HEK293 (cell line): ENCODE data around the gene PLEKHM1.

Experiments
- CTCF ChIA-PET: fragments of 350-600 bp; formaldehyde crosslinking; extraction: SDS; loops from one replicate; lab custom pipeline; 2021; ENCODE audit warnings: antibody characterized with exemption; lab: Yijun Ruan, JAX
- POLR2A ChIA-PET: fragments of 300-600 bp; formaldehyde crosslinking; extraction: SDS; loops from one replicate; lab custom pipeline; 2020; ENCODE audit warnings: antibody characterized with exemption, inconsistent platforms; lab: Yijun Ruan, JAX
- H3K27ac ChIP-seq: fragments of 200-500 bp; sonication (Bioruptor generic); 2 replicates; pipeline ENCODE4 v1.5.1; 2014; ENCODE audit warnings: low read depth, low read length, control low read depth, inconsistent platforms; ENCODE audit errors: extremely low read depth
- H3K36me3 ChIP-seq, 2 experiments: fragments of 200-500 bp in 1 of 2; sonication (Bioruptor generic) in 1 of 2; 1 replicate in 1 of 2; 2 replicates in 1 of 2; pipeline ENCODE4 v1.5.1; 2014 to 2017; ENCODE audit warnings: inconsistent platforms in 2 of 2, low read length in 2 of 2; ENCODE audit not compliant: control insufficient read depth in 2 of 2, insufficient read depth in 1 of 2
- H3K4me1 ChIP-seq: fragments of 200-500 bp; sonication (Bioruptor generic); 2 replicates; pipeline ENCODE4 v1.5.1; 2014; ENCODE audit warnings: mild to moderate bottlenecking, low read length, inconsistent platforms; ENCODE audit not compliant: control insufficient read depth, insufficient read depth
- H3K4me3 ChIP-seq: 2 replicates; pipeline ENCODE4 v1.5.1; 2011; ENCODE audit warnings: low read depth, mild to moderate bottlenecking, control low read depth, low read length, moderate library complexity
- H3K9me3 ChIP-seq: fragments of 200-500 bp; sonication (Bioruptor generic); 2 replicates; pipeline ENCODE4 v1.5.1; 2014; ENCODE audit warnings: low read depth, low read length, inconsistent platforms; ENCODE audit not compliant: control insufficient read depth, insufficient read depth
- BCL6B ChIP-seq: fragments of 450-650 bp; formaldehyde crosslinking; IDR thresholded peaks from 2 replicates; pipeline ENCODE4 v1.5.1; 2017; ENCODE audit warnings: missing biosample characterization, missing genetic modification characterization
- PRDM2 ChIP-seq: fragments of 450-650 bp; formaldehyde crosslinking; IDR thresholded peaks from 2 replicates; pipeline ENCODE4 v1.5.1; 2016; ENCODE audit warnings: missing biosample characterization, missing genetic modification characterization, borderline replicate concordance
- SP7 ChIP-seq: fragments of 450-650 bp; formaldehyde crosslinking; IDR thresholded peaks from 2 replicates; pipeline ENCODE4 v1.5.1; 2016; ENCODE audit warnings: missing biosample characterization, missing genetic modification characterization
- ZNF132 ChIP-seq: fragments of 450-650 bp; formaldehyde crosslinking; IDR thresholded peaks from 2 replicates; pipeline ENCODE4 v1.5.1; 2017; ENCODE audit warnings: missing biosample characterization, missing genetic modification characterization, borderline replicate concordance
- ZNF157 ChIP-seq: fragments of 450-650 bp; formaldehyde crosslinking; IDR thresholded peaks from 2 replicates; pipeline ENCODE4 v1.5.1; 2016; ENCODE audit warnings: missing biosample characterization, missing genetic modification characterization
- ZNF211 ChIP-seq: fragments of 450-650 bp; formaldehyde crosslinking; IDR thresholded peaks from 2 replicates; pipeline ENCODE4 v1.5.1; 2016; ENCODE audit warnings: low read depth, missing biosample characterization, missing genetic modification characterization
- ZNF239 ChIP-seq: fragments of 450-650 bp; formaldehyde crosslinking; IDR thresholded peaks from 2 replicates; pipeline ENCODE4 v1.5.1; 2016; ENCODE audit warnings: missing biosample characterization, missing genetic modification characterization
- ZNF311 ChIP-seq: fragments of 450-650 bp; formaldehyde crosslinking; IDR thresholded peaks from 2 replicates; pipeline ENCODE4 v1.5.1; 2017; ENCODE audit warnings: missing biosample characterization, missing genetic modification characterization, borderline replicate concordance
- ZNF350 ChIP-seq: fragments of 450-650 bp; formaldehyde crosslinking; IDR thresholded peaks from 2 replicates; pipeline ENCODE4 v1.5.0; 2017; ENCODE audit warnings: missing biosample characterization, mild to moderate bottlenecking, missing genetic modification characterization
- ZNF398 ChIP-seq: fragments of 450-650 bp; formaldehyde crosslinking; IDR thresholded peaks from 2 replicates; pipeline ENCODE4 v1.5.1; 2017; ENCODE audit warnings: missing biosample characterization, missing genetic modification characterization
- ZNF416 ChIP-seq: fragments of 450-650 bp; formaldehyde crosslinking; IDR thresholded peaks from 2 replicates; pipeline ENCODE4 v1.5.1; 2016; ENCODE audit warnings: missing biosample characterization, missing genetic modification characterization
- ZNF433 ChIP-seq: fragments of 450-650 bp; formaldehyde crosslinking; IDR thresholded peaks from 2 replicates; pipeline ENCODE4 v1.5.1; 2016; ENCODE audit warnings: missing biosample characterization, missing genetic modification characterization, low read depth
- ZNF510 ChIP-seq: fragments of 450-650 bp; formaldehyde crosslinking; IDR thresholded peaks from 2 replicates; pipeline ENCODE4 v1.5.1; 2018; ENCODE audit warnings: mild to moderate bottlenecking, missing genetic modification characterization, missing biosample characterization; ENCODE audit not compliant: insufficient replicate concordance
- ZNF768 ChIP-seq: fragments of 450-650 bp; formaldehyde crosslinking; IDR thresholded peaks from 2 replicates; pipeline ENCODE4 v1.5.1; 2018; ENCODE audit warnings: missing biosample characterization, mild to moderate bottlenecking, missing genetic modification characterization
- ZNF830 ChIP-seq: fragments of 450-650 bp; IDR thresholded peaks from 2 replicates; pipeline ENCODE4 v1.5.0; 2018; ENCODE audit warnings: missing biosample characterization, missing genetic modification characterization, low read depth, mild to moderate bottlenecking, moderate library complexity
- ZSCAN16 ChIP-seq: fragments of 450-650 bp; formaldehyde crosslinking; IDR thresholded peaks from 2 replicates; pipeline ENCODE4 v1.5.1; 2016; ENCODE audit warnings: missing biosample characterization, missing genetic modification characterization

The PLEKHM1 gene

GRCh38 chr17:45394091-45394490 lies 96.4 kb downstream of the PLEKHM1 start (continued):
- TF ChIP-seq PRDM2 (tag by site-specific recombination) = no peak
- no peak for TF ChIP-seq ZNF398 (tag by site-specific recombination)

- Histone ChIP-seq H3K4me1 (no peaks in the 10 kb centered on the region), H3K36me3 (peaks cover 0 to 41% of the 10 kb centered on the region in 2 experiments; a peak in 1 of 3 replicates), H3K27ac (no peak overlapping the region), H3K4me3 (no peak overlapping the region), H3K9me3 (no peaks in the 10 kb centered on the region)
- ChIA-PET POLR2A (no interaction called here), CTCF (interaction anchor here (0.6 to 20.6 kb wide), 15 partner anchors 7 to 244 kb away, joined by 3 to 357 read pairs (median 4); no protein-coding TSS in a partner anchor)
- TF ChIP-seq ZNF157 (no peak), ZNF433 (no peak), ZNF311 (tag by site-specific recombination) (no peak), ZNF768 (tag by site-specific recombination) (no peak), ZNF239 (tag by site-specific recombination) (no peak), SP7 (tag by site-specific recombination) (no peak), ZNF830 (tag by site-specific recombination) (no peak), ZNF132 (tag by site-specific recombination) (no peak), ZNF211 (no peak), ZNF350 (tag by site-specific recombination) (no peak), BCL6B (tag by site-specific recombination) (no peak), ZNF416 (no peak), ZSCAN16 (tag by site-specific recombination) (no peak), ZNF510 (tag by site-specific recombination) (no peak), ZNF398 (tag by site-specific recombination) (no peak)
Observed at GRCh38 chr17:45393411-45393810, 97.1 kb downstream of the PLEKHM1 start.
